Measurements from ENCODE around the gene NRG3.

DNA sequence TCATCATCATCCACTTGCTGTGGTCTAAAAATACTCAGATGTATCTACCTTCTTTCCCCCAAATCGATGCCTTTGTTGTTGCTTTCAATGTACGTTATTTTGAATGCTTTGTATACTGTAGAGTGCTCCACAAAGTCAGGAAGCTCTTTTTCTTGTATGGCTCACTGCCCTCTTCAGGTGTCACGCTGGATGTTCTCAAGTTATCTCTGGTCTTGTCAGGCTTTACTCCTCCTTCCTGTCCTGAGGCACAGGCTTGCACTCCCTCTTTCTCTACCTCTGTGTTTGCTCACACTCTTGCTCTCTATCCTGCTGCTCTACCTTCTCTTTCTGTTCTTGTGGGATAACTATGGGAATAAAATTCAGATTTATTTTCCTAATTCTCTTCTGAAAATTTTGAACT, 381.3 kb downstream of the NRG3 start:
- no peak for TF ChIP-seq EZH2 (IDR thresholded peaks at IDR 0.05; ENCODE audit: borderline replicate concordance, insufficient read depth, low read depth, low read length, poor library complexity, severe bottlenecking)
- TF ChIP-seq, protein P1, sequence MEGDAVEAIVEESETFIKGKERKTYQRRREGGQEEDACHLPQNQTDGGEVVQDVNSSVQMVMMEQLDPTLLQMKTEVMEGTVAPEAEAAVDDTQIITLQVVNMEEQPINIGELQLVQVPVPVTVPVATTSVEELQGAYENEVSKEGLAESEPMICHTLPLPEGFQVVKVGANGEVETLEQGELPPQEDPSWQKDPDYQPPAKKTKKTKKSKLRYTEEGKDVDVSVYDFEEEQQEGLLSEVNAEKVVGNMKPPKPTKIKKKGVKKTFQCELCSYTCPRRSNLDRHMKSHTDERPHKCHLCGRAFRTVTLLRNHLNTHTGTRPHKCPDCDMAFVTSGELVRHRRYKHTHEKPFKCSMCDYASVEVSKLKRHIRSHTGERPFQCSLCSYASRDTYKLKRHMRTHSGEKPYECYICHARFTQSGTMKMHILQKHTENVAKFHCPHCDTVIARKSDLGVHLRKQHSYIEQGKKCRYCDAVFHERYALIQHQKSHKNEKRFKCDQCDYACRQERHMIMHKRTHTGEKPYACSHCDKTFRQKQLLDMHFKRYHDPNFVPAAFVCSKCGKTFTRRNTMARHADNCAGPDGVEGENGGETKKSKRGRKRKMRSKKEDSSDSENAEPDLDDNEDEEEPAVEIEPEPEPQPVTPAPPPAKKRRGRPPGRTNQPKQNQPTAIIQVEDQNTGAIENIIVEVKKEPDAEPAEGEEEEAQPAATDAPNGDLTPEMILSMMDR (IDR thresholded peaks at IDR 0.05): no peak
